Measurements from ENCODE around the gene CFHR3. TPM values are rescaled to one million over a fixed set of nuclear protein-coding genes. Genes with fewer than 3 reads are reported as not detected.

CFHR3 gene
- total RNA-seq, result not detected in 2 replicates

GRCh38 chr1:196774603-196775002 lies at the start of gene CFHR3:
Gene CFHR3 (plus strand): TSS chr1:196774840. CDS start chr1:196774887, 47 bp downstream.

GRCh38 chr1:196819531-196819930 lies 44.9 kb downstream of the CFHR3 start, which contains the start of gene CFHR1:
Gene CFHR1 (plus strand): TSS chr1:196819731. CDS start chr1:196819845, 114 bp downstream.

Other genes with a start within 250 kb of the CFHR3 start
- 0.73 and 0.78 TPM in 2 replicates for gene KCNT2, start 166.4 kb upstream of the CFHR3 start, total RNA-seq
- gene CFH, start 122.8 kb upstream of the CFHR3 start, total RNA-seq, result 19.2 and 23.5 TPM in 2 replicates
- gene CFHR1, start 44.9 kb downstream of the CFHR3 start, total RNA-seq, result not detected in 2 replicates
- not detected in 2 replicates for gene CFHR4, start 113.2 kb downstream of the CFHR3 start, total RNA-seq
- not detected in 2 replicates for gene CFHR2, start 168.9 kb downstream of the CFHR3 start, total RNA-seq
- not detected in 2 replicates for gene CFHR5, start 202.7 kb downstream of the CFHR3 start, total RNA-seq

All from subcutaneous preadipocyte (primary cell).